Heart left ventricle (tissue), 16 donors: ENCODE results near the gene ANGPTL4. TPM values are rescaled to one million over a fixed set of nuclear protein-coding genes. Genes with fewer than 3 reads are reported as not detected.

ENCODE experiments used
- ATAC-seq, 4 donors: fragments of 200-7000 bp; cut with Tn5 transposase; one replicate each; pipeline ENCODE4 v1.9.1; 2020 to 2022; ENCODE audit warnings: moderate library complexity in 4 of 4, mild to moderate bottlenecking in 3 of 4, moderate number of reproducible peaks in 1 of 4
- DNase-seq, 5 donors: peaks; one replicate each; pipeline ENCODE4 v3.0.0-alpha.2; 2020
- H3K27ac ChIP-seq, 12 donors: fragments of 200-600 bp; sonication (generic) in 4 of 12; one replicate each; pipeline versions ENCODE4 v1.5.0 to v1.8.0; 2016 to 2022; ENCODE audit warnings: mild to moderate bottlenecking in 2 of 12
- H3K27me3 ChIP-seq, 9 donors: fragments of 200-600 bp; sonication (generic) in 2 of 9; one replicate each; pipeline versions ENCODE4 v1.5.1 to v1.8.0; 2016 to 2022; ENCODE audit warnings: mild to moderate bottlenecking in 3 of 9
- H3K36me3 ChIP-seq, 9 donors: fragments of 200-600 bp; sonication (generic) in 2 of 9; one replicate each; pipeline versions ENCODE4 v1.5.0 to v1.8.0; 2018 to 2022; ENCODE audit warnings: mild to moderate bottlenecking in 2 of 9
- H3K4me1 ChIP-seq, 12 donors: fragments of 200-600 bp; sonication (generic) in 4 of 12; one replicate each; pipeline versions ENCODE4 v1.5.0 to v1.8.0; 2016 to 2022; ENCODE audit warnings: mild to moderate bottlenecking in 3 of 12
- H3K4me3 ChIP-seq, 12 donors: fragments of 200-600 bp; sonication (generic) in 4 of 12; one replicate each; pipeline versions ENCODE4 v1.5.0 to v1.8.0; 2017 to 2022; ENCODE audit warnings: mild to moderate bottlenecking in 9 of 12, moderate library complexity in 4 of 12
- H3K9me3 ChIP-seq, 12 donors: fragments of 200-600 bp; sonication (generic) in 4 of 12; one replicate each; pipeline versions ENCODE4 v1.5.0 to v1.8.0; 2016 to 2022; ENCODE audit warnings: mild to moderate bottlenecking in 1 of 12
- POLR2A ChIP-seq, 2 donors: fragments of 450-650 bp; IDR thresholded peaks; one replicate each; pipeline ENCODE4 v1.6.1; 2017; ENCODE audit warnings: antibody characterized with exemption in 2 of 2, mild to moderate bottlenecking in 2 of 2, moderate library complexity in 2 of 2
- WGBS, 4 donors: extraction: QIAGEN DNeasy Blood & Tissue Kit in 2 of 4; methylation state at CpG; one replicate each; pipeline versions ENCODE4 v1.1.5 to v1.1.7; 2013 to 2018; 5-methylcytosine and 5-hydroxymethylcytosine counted together
- intact Hi-C, 10 donors: fragments of 100-400 bp; cut with DNase I; formaldehyde crosslinking; loops; one replicate each; pipeline versions ENCODE4 v1.11.1 to v1.14.2; 2022
- polyA plus RNA-seq, 2 donors: library from polyadenylated mRNA; stranded (reverse); fragments of 200-250 nt; gene quantifications; one replicate each; pipeline ENCODE4 v1.2.3, GENCODE V29; 2013
- total RNA-seq, 9 donors: library from RNA; depleted of rRNA in 2 of 9; stranded (reverse); fragments of >200 nt in 2 of 9; fragmentation: NEBNext Ultra II Directional in 3 of 9; extraction: Animal tissue kit (Norgen Biotek cat#: 25700) in 3 of 9; gene quantifications; one replicate each; pipeline versions ENCODE4 v1.1.0 to v1.2.4, GENCODE V29; 2016 to 2023
- TF ChIP-seq, protein P1 (sequence below), 12 donors: fragments of 200-600 bp; sonication (generic) in 4 of 12; IDR thresholded peaks; one replicate each; pipeline versions ENCODE4 v1.5.0 to v1.8.0; 2018 to 2022; ENCODE audit warnings: antibody characterized with exemption in 12 of 12, mild to moderate bottlenecking in 5 of 12
- donor health status: ischemic (EF 13 %, LVEDD 7.1; RV severe dilation, severe dysfunction).
- donor health status: healthy with polysubstance abuse.
- donor health status: DM: no; HTN: yes; CAD: no.
- donor health status: DM: no; HTN: no; CAD: no.
- donor health status: ischemic (EF 25% LVEDD 6.9; RV normal size, moderate dysfunction).
- donor health status: ischemic (EF 25% LVEDD 5.7; RV mildly dilated, moderate dysfunction).
- donor health status: healthy.
- donor health status: DM: yes; HTN: yes; CAD: no.
- donor health status: ischemic (EF 35%, LVEDD 5.7; RV mildly dilated, moderate dysfunction).
- donor health status: nonischemic (EF 11% LVEDD 7.7; RV severe dilation, severe dysfunction).
- donor health status: DM: yes; HTN: yes; CAD: no.
- donor health status: PGD.
- donor health status: ischemic (EF 29% LVEDD 5.4; RV normal size, mild dysfunction).
- donor health status: nonischemic (EF 23%, LVEDD 6.1; RV moderate dilation, normal function).

Gene ANGPTL4
- total and polyA plus RNA-seq, 11 donors = 2.4 to 117 (median 10.8) TPM

DNA sequence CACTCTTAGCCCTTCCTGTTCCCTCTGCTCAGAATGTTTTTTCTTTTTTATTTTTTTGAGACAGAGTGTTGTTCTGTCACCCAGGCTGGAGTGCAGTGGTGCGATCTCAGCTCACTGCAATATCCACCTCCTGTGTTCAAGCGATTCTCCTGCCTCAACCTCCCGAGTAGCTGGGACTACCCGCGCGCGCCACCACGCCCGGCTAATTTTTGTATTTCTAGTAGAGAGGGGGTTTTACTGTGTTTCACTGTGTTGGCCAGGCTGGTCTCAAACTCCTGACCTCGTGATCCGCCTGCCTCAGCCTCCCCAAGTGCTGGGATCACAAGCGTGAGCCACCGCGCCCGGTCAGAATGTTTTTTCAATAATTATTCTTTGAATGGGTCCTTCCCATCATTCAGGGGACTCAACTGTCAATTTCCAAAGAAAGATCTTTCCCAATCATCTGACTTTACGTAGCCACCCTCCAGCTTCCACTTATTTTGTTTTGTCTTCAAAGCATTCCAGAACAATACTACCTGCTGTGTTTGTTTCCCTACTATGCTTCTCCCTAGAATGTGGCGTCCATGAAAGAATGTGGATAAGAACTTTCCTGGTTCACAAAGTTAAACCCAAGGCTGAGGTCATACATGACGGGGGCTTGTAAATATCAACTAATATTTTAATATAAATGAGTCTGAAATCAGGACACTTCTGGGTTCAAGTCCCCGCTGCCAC is 44.0 kb upstream of the ANGPTL4 start:
- 83 to 85% (median 85%) methylated on average over 19 of the region's 19 CpGs for WGBS, 4 donors
- peak overlapping the region in 11 of 12 donors; percentile 58 to 98 (median 81) for H3K4me3 ChIP-seq
- H3K4me1 ChIP-seq = peaks cover 5 to 53% (median 36%) of the 10 kb centered on the region in 12 donors
- DNase-seq = peak in 1 of 5 donors; percentile 9
- no peak for ATAC-seq
- intact Hi-C loops = loop anchor here in 3 of 10 donors (5.0 to 10.0 kb wide), 2 partner anchors 53 to 55 kb away; no protein-coding TSS in a partner anchor
- TF ChIP-seq POLR2A (IDR thresholded peaks at IDR 0.05) = no peak
- TF ChIP-seq, protein P1, sequence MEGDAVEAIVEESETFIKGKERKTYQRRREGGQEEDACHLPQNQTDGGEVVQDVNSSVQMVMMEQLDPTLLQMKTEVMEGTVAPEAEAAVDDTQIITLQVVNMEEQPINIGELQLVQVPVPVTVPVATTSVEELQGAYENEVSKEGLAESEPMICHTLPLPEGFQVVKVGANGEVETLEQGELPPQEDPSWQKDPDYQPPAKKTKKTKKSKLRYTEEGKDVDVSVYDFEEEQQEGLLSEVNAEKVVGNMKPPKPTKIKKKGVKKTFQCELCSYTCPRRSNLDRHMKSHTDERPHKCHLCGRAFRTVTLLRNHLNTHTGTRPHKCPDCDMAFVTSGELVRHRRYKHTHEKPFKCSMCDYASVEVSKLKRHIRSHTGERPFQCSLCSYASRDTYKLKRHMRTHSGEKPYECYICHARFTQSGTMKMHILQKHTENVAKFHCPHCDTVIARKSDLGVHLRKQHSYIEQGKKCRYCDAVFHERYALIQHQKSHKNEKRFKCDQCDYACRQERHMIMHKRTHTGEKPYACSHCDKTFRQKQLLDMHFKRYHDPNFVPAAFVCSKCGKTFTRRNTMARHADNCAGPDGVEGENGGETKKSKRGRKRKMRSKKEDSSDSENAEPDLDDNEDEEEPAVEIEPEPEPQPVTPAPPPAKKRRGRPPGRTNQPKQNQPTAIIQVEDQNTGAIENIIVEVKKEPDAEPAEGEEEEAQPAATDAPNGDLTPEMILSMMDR (IDR thresholded peaks at IDR 0.05) = no peak
- peak overlapping the region in 10 of 12 donors; percentile 89 to 97 (median 92) for H3K27ac ChIP-seq
- H3K9me3 ChIP-seq = no peaks in the 10 kb centered on the region
- no peaks in the 10 kb centered on the region for H3K27me3 ChIP-seq
- H3K36me3 ChIP-seq = peaks cover 0 to 47% (median 39%) of the 10 kb centered on the region in 9 donors

DNA sequence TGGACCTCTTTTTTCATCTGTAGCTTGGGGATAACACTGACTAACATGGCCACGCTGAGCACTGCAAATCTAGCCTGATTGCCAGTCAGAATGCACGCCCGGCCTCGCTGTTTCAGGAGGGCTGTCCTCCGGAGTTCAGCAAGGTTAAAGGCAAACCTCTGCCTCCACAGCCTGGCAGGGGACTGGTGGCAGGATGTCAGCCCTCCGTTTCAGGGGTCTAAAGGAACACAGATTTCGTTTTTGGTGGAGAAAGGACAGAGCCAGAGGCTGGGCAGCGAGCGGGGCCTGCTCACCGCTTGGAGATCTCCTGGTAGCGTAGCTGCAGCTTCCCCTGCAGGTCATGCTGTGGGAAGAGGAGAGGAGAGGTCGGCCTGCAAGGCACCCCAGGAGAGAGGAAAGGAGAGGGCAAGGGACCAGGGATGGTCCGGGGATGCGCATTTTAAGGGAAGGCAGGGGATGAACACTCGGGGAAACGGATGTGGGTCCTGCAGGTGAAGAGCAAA is 43.3 kb upstream of the ANGPTL4 start:
- H3K27me3 ChIP-seq = no peaks in the 10 kb centered on the region
- ATAC-seq (peak in 3 of 4 donors; percentile 6 to 9 (median 8)), DNase-seq (peak in 1 of 5 donors; percentile 30)
- H3K4me3 ChIP-seq = peak overlapping the region; percentile 58 to 98 (median 79)
- 1 to 2% (median 2%) methylated on average over 14 to 16 of the region's 16 CpGs for WGBS, 4 donors
- H3K36me3 ChIP-seq = peaks cover 0 to 41% (median 32%) of the 10 kb centered on the region in 9 donors
- H3K9me3 ChIP-seq = no peaks in the 10 kb centered on the region
- TF ChIP-seq, protein P1 (IDR thresholded peaks at IDR 0.05) = no peak
- TF ChIP-seq POLR2A (IDR thresholded peaks at IDR 0.05) = no peak
- peak overlapping the region; percentile 89 to 97 (median 92) for H3K27ac ChIP-seq
- intact Hi-C loops = loop anchor here in 2 of 10 donors (5.0 to 10.0 kb wide), 2 partner anchors 53 to 56 kb away; no protein-coding TSS in a partner anchor
- peaks cover 5 to 54% (median 38%) of the 10 kb centered on the region in 12 donors for H3K4me1 ChIP-seq

- peak; percentile 12 to 93 for TF ChIP-seq POLR2A (IDR thresholded peaks at IDR 0.05)
- TF ChIP-seq, protein P1 (IDR thresholded peaks at IDR 0.05) = peak; percentile 17 to 60 (median 40)
- intact Hi-C loops = loop anchor here in 2 of 10 donors (5.0 to 10.0 kb wide), 2 partner anchors 54 to 57 kb away; no protein-coding TSS in a partner anchor
These were observed 42.6 kb upstream of the ANGPTL4 start, which contains the start of the genes NDUFA7 and RPS28 for GRCh38 chr19:8321067-8321985. NDUFA7 (minus strand) TSS chr19:8321375; CDS start chr19:8321358, 17 bp downstream. RPS28 (plus strand) TSS chr19:8321496; CDS start chr19:8321531, 35 bp downstream.

More at GRCh38 chr19:8321067-8321985, 42.6 kb upstream of the ANGPTL4 start, which contains the start of the genes NDUFA7 and RPS28:
- Histone ChIP-seq H3K9me3 (no peaks in the 10 kb centered on the region), H3K27me3 (no peaks in the 10 kb centered on the region), H3K36me3 (peaks cover 0 to 34% (median 25%) of the 10 kb centered on the region in 9 donors), H3K4me1 (peaks cover 5 to 53% (median 38%) of the 10 kb centered on the region in 12 donors), H3K27ac (peak within 1 kb of the TSS; percentile 89 to 97 (median 92)), H3K4me3 (peak within 1 kb of the TSS; percentile 58 to 98 (median 79))
- DNase-seq (peak; percentile 96 to 99 (median 98)), ATAC-seq (peak; percentile 93 to 96 (median 95))
- WGBS, 4 donors = 0 to 1% (median 0%) methylated on average over 52 to 72 of the region's 72 CpGs
